EH (cell line): Measurements from ENCODE around the gene KNCN.

Experiments
- DNase-seq: peaks from one replicate; pipeline ENCODE4 v3.0.0-alpha.2; 2015; ENCODE audit warnings: low read depth

KNCN gene

DNA sequence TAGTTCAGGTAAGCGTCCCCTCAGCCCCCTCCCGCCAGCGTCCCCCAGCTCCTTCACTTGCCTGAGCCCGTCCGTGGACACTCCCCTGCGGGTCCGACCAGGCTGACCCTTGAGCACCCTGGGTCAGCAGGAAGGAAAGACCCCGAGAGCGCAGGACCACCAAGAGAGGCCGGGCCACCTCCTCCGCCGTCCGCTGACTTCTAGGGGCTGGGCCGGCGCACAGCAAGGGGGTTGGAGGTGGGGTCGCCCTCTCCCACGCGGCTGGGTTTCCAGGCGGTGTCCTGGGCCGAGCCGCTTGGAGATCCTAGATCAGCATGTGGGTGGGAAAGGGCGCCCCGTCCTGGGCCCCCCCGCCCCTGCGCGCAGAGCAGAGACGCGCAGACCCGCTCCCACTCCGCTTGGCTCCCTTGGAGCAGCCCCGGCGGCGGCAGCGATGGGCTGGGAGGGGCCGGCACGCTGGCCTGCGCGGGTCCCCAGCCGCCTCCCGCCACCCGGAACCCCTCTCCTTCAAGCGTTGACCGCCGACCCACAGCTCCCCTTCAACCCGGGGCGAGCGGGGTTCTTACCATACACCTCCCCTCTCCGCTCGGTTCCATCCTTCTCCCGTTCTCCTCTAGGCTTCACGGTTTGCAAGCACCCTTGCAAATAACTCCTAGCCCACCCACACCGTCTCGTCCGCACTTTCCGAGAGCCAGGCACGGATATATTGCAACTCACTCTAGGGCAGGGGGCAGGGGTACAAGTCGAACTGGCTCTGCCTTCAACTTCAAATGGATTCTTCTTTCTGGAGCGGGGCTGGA lies 7.5 kb downstream of the KNCN start:
- no peak for DNase-seq

DNA sequence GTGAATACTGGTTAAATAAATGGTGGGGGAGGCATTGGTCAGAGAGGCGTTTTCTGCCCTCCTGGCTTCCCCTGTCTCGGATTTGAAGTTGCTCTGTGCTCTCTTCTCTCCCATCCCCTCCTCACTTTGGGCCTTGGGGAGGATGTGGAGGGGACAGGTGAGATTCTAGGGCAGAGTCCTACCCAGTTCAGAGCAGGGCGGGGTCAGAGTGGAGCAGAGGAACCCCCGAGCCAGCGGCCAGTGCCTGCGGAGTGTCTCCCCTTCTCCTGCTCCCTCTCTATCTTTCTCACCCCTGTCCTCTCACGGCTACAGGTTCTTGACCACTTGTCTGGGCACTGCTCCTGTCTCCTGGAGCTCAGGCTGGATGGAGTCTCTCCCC lies 8.1 kb downstream of the KNCN start:
- DNase-seq = no peak

DNA sequence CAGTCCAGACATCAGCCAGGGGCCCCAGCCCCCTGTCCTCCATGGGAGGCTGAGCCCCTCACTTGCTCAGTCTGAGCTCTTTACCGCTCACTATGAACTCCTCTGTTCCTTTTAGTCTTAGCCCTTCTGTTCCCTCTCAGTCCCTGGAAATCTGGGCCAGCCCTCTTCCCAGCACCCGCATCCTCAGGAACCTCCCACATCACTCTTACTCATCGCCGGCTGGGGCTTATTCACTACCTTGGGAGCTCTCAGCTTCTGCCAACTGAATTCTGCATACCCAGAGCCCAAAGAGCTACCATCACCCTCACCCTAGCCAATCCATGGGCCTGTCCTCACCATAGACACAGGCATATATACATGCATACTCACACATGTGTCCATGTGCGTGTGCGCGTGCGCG lies 11.5 kb downstream of the KNCN start:
- peak; percentile 75 for DNase-seq

DNA sequence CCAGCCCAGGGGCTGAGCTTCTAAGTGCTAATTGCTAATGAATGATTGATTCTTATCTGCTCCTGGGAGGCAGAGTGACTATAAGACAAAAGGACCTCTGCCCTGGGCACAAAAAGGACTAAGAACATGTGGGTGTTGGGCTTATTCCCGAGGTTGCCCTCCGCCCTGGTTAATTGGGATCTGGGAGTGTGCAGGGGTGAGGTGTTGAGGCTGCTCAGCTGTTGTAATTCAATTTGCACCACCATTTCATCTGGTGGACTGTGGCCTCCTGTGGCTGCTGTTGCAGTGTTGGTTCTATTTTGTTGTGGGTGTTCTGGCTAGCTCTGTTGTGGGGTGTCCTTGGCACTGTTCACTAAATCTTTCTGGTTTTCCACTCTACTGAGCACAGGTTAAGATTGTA lies 13.3 kb downstream of the KNCN start:
- DNase-seq = no peak

DNA sequence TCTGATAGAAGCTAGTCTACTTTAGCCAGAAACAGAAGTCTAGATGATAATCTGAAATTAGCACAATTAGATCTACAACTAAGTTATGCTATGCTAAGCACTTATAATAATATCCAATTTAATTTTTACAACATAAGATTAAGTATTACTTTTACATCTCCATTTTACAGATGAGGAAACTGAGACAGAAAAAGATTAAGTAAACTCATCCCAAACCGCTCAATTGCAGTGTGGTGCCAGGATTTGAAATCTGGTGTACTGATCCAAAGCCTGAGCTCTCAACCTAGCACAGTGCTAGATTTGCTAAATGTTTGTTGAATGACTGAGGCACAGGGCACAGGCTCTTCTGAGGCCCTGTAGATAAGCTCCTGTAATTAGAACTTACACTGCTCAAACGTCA lies 13.8 kb downstream of the KNCN start:
- no peak for DNase-seq

DNA sequence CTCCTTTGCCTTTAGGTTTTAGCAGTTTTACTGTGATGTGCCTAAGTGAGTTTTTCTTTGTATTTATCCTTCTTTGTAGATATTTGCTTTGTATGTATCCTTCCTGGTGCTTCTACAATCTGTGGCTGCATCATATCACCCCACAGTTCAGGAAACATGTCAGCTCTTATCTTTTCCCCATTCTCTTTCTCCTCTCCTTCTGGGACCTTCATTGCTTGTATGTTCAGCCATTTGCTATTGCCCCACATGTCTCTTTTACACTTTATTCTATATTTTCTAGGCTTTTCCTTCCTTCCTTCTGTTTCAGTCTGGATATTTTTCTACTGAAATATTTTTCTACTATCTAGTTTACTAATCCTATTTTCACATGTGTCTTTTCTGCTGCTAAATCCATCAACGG lies 14.9 kb downstream of the KNCN start:
- DNase-seq = no peak

DNA sequence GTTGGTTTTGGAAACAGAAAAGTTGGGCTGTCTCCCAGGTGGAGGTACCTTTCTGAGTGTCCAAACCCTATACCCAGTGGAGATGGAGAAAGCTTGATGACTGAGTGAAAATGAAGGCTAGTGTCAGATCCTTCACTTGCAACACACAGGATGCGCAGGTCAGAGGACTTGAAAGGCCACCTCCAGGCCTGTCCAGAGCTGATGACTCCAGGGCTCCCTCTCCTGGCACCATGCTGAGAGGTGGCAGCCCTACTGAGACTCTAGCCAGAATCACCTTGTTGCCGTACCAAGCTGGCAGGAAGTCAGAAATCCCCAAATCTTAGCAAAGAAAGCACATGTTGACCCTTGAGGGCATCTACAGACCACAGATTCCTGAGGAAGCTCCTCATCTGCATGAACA lies 16.4 kb downstream of the KNCN start:
- peak; percentile 36 for DNase-seq

DNA sequence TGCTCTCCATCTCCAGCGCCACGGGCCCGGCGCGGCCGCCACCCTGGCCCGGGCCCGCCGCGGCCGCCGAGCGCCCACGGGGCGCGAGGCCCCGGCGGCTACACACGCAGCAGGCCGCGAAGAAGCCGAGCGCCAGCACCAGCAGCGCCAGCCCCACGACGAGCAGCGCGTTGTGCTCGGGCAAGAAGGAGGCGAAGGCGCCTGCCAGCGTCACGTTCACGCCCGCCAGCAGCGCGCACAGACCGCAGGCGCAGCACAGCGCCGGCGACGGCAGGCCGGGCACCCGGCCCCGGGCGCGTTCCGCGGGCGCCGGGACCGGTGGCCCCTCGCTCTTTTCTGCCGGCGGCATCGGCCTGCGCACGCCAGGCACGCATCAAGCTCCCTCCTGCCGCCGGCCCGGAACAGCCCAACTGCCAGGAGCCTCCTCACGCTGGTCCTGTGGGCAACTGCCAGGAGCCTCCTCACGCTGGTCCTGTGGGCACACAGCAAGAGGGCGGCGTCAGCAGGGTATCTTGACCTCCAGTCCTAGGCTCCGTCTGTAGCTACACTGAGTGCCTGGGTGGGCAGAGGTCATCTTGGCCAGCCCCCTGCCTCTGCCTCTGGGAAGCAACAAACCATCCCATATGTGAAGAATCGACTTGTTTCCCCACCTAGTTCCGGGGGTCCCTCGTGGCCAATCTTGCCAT lies 18.1 kb downstream of the KNCN start:
- peak; percentile 54 for DNase-seq

DNA sequence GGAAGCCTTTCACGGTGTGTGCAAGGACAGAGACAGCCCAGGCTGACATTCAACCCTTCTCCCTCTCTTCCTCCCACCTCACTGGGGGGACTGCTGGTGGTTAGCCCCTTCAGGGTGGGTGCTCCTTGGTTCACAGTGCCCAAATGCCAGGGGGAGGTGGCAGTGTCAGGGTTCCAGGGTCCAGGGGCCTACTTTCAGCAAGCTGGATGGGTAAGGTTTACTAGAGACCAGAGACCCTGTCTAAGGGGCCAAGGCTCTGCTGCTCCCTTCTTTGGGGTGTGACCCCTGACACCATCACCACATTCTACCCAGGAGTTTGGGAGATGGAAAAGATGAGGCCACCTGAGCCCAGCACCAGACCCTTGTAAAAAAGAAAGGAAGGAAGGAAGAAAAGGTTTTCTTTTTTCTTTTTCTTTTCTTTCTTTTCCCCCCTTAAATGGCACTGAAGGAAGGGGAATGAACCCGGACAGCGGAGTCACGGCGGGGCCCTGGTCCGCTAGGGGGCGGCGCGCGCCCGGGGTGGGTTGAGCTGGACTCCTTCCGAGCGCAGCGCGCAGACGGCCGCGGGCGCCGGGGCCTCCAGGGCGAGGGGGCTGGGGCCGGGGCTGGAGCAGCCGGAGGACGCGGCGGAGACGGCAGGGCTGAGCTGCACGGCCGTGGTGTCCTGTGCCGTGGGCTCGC lies 18.8 kb downstream of the KNCN start:
- peak; percentile 60 for DNase-seq

DNA sequence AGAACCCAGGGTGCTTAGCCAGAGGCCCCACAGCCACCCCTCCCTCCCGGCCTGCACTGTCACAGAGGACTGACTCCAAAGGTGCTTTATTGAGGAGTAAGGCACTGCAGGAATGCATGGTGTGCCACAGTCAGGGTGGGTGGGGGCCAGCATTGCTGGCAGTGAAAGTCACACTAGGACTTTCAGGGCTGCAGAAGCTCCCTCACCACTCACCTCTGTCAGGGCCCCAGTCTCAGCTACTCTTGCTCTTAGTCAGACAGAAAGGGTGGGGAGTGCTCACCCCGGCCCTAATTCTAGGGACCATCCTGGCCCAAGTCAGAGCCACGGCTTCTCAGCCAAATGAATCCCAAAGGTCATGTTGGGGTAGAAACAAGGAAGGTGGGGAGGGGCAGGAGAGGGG lies 19.4 kb downstream of the KNCN start:
- no peak for DNase-seq

DNA sequence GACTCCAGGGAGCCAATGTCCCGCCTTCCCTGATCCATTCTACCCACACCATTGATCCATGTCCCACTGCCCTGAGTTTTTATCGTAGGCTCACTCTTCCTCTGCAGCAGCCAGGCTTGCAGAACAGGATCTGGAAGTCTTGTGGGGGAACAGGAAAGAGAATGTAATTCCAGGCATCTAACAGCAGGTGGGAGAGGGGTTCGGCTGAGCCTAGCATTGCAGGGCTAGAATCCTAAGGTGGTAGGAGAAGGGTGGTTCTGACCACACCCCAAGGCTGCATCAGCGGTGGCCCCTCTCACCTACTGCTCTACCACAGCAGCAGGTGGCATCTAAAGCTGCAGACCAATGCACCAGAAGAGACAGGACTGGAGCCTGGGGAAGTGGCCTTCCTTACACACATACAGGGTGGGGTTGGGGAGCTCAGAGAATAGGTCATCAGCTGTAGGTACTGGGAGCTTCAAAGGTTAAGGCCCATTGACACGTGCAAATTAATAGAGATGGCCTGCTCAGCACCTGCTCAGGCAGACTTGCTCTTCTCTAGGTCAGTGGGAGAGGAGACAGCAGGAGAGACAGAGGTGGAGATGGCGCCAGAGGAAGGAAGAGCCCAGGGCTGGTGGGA lies 20.5 kb downstream of the KNCN start:
- DNase-seq = no peak

DNA sequence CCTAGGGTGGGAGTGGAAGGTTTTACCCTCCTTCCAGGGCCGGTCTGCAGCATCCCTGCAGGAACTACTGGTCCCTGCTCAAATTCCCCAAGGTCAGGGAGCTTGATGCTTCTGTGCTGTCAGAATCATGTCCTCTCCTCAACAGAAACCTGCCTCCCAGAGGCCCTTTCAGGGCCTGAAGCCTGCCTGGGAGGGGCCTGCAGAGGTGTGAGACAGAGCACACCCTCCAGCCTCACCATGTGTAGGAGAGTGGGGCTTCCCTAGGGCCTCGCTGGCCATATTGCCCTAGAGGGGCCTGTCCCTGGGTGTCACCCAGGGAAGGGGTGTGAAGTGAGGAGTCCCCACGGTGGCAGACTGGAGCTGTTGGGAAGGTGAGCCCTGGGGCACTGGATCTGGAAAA lies 21.1 kb downstream of the KNCN start:
- no peak for DNase-seq

DNA sequence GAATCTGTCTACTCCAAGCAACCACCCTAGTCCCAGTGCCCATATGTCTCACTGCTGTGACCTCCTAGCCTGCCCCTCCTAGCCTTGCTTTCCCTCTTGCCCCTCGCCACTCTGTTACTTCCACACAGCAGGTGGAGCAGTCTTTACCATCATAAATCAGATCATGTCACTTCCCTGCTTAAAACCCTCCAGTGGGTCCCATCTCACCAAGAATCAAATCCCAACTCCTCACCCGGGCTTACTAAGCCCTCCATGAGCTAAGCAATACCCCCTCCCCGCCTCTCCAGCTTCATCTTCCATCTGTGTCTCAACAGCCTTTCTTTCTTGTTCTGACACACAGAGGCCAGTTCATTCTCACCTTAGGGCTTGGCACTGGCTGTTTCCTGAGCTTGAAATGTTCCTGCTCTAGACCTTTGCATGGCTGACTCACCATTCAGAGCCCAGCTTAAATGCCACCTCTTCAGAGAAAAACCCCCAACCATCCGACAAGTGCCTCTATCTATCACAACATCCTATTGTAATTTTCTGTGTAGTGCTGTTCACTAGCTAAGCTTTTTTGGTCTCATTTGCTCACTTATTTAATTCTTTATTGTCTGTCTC lies 22.3 kb downstream of the KNCN start:
- no peak for DNase-seq

DNA sequence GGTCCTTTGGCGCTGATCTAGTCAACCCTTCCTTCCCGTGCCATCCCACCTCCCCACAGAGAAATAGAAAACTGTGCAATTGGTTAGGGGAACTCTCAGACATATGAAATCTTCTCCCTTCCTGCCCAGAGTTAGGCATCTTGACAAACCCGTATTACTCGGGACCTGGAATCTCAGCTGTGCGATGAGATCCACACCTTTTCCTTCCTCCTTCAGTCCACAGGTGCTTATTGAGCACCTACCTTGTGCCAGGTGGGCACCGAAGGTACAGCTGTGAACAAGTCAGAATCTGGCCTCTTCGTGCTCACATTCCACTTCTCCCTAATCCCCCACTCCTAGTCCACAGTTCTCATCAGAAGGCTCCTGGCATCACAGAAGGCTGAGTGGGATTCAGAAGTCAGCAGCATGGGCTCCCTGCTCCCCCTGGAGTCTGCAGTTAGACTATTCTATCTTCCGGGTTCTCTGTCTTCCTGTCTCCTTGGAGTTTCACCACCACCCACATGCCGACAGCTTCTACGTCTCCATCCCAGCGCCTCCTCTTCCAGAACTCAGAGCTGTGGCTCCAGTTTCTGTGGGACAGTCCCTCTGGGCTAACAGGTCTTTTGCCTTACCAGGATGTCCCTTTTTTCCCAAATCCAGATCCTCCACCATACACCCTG lies 23.0 kb downstream of the KNCN start:
- DNase-seq = peak; percentile 60

DNA sequence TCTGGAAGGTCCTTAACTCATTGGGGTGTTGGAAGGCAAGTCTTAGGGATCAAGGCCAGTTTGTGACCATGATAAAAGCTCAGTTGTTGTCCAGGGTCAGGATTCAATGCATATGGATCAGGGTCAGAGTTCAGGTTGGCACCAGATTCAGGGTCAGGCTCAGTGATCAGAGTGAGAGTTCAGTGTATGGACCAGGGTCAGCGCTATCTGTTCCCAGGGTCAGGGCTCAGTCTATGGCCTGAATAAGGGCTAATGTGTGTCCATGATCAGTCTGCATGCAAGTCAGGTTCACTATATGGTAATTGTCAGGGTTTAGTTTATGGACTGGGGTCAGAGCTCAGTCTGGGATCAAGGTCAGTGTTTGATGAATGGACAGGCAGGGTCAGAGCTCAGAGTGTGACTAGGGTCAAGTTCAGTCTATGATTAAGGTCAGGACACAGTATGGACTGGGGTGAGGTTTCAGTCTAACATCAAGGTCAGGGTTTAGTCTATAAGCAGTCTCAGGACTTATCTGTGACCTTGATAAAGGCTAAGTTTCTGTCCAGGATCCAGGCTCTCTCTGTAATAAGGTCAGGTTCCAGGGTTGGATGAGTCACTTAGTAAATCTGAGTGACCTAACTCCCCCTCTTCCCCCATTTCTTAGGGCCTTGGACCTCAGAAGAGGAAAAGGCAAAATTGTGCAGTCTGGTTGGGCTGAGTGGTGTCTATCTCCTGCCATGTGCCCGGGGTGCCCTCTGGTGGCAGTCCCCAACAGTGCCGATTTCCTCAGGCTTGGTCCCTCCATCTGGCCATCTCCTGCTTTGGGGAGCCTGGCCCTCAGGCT lies 23.8 kb downstream of the KNCN start:
- DNase-seq = peak; percentile 79

DNA sequence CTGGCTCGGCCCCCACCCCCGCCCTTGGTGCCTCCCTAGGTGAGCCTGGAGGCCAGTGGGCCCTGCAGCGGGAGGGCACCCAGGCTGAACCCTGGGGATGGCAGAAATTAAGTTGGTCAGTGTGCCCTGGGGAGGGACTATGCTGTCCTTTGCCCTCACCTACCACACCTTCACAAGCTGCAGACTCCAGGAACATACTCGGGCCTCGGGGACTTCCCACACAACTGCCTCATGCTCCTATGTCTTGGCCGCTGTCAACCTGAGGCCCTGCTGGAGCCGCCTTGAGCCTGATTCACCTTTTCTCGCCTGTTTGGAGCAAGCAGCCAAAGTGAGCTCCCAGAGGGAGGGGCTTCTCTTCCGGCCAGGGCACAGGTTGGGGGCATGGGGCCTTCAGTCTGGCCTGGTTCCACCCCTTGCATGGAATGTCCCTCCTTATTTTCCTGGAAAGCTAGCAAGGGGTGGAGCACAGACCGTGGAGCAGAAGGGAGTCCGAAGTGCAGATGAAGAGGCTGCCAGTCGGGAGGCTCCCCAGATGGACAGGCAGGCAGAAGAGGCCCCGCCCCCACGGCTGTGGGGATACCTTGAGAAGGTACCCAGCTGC lies 24.7 kb downstream of the KNCN start:
- DNase-seq = no peak

DNA sequence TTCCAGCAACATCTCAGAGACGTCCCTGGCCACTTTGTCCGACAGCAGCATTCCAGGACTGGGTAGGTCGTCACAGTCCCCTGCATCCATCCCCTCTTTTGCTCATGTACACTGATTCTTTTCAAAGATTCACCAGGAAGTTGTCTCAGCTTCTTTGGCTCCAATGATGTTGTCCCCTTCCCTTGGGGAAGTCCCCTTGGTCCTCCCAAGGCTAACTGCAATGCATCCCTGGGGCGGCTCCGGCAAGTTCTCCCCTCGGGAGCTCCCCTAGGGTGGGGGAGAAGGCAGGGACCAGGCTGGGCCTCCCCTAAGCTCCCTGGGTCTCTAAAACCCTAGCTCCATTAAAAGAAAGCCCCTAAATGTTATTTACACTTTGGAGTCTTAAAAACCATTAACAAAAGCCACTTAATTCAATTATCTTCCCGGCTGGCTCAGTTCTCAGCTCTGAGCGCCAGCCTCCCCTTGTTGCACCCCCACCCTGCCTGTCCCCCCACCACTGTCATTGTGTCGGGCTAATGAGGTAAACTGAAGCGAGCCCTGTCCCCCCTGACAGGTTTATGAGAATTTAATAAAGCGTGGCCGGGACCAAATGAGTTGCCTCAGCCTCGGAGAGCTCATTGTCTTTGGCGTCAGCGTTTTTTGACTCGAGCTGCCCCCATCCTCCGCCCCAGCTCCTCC lies 25.3 kb downstream of the KNCN start:
- DNase-seq = no peak

DNA sequence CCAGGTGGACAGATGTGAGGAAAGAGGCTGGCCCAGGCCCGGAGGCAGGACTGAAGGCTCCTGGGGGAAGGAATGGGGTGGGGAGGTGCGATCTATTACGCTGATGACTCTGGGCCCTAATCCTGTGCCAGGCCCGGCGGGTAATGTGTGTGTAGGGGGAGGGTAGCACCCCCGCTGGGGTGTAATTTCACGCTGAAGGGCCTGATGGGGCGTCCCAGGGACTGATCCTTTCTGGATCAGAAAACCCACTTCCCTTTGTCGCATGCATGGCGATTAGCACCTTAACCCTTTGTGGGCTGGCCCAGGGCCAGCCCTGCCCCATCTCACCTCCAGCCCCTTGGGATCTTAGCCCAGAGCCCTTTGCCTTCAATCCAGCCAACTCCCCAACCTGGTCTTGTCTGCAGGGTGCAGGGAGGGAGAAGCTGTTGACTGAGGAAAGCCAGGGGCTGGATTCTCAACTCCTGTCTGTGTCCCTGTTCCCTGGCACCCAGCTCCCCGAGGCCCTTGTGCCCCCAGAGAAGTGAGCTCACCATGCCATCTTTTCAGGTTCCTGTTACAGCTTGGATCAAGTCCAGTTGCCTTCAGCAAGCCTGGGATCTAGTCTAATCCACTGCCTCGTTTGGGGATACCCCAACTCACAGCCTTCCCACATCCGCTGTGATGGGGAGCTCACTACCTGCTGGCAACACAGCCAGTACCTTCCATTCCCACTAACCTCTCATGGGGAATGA lies 26.0 kb downstream of the KNCN start:
- no peak for DNase-seq

DNA sequence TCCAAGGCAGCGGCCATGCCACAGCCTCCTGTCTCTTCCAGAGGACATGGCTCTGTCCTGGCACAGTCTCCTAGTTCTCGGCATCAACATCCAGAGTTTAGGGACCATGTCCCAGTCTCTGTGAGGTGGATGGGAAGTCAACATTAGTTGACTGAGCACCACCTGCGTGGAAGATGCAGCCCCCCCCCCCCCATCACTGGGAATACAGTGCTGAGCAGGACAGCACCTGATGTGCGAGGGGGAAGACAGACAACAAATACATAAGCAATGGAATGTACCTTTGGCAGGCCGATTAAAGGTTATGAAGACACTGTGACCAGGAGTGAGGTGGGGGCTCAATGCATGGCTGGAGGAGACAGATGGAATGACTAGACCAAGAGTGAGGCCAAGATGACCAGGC lies 26.6 kb downstream of the KNCN start:
- DNase-seq = no peak
